ENCODE data around the gene SNED1. TPM values are rescaled to one million over a fixed set of nuclear protein-coding genes. Genes with fewer than 3 reads are reported as not detected.

SNED1 gene
- total RNA-seq, 1 donor from 2014 or later: 2.8 TPM

GRCh38 chr2:240998706-240998994 lies 232 bp downstream of the SNED1 start:
- TF ChIP-seq CTCF (IDR thresholded peaks at IDR 0.05; ENCODE audit: partially characterized antibody, unreplicated experiment): no peak
- Mint-ChIP-seq H3K36me3 (ENCODE audit: unreplicated experiment) (peaks cover 2% of the 10 kb centered on the region), H3K4me3 (ENCODE audit: unreplicated experiment) (no peak overlapping the region), H3K9me3 (ENCODE audit: unreplicated experiment) (peaks cover 3% of the 10 kb centered on the region), H3K27ac (ENCODE audit: unreplicated experiment) (no peak overlapping the region), H3K27me3 (ENCODE audit: unreplicated experiment) (peaks cover 11% of the 10 kb centered on the region), H3K4me1 (ENCODE audit: low read depth, unreplicated experiment) (peaks cover 2% of the 10 kb centered on the region)
- no peak for DNase-seq

DNA sequence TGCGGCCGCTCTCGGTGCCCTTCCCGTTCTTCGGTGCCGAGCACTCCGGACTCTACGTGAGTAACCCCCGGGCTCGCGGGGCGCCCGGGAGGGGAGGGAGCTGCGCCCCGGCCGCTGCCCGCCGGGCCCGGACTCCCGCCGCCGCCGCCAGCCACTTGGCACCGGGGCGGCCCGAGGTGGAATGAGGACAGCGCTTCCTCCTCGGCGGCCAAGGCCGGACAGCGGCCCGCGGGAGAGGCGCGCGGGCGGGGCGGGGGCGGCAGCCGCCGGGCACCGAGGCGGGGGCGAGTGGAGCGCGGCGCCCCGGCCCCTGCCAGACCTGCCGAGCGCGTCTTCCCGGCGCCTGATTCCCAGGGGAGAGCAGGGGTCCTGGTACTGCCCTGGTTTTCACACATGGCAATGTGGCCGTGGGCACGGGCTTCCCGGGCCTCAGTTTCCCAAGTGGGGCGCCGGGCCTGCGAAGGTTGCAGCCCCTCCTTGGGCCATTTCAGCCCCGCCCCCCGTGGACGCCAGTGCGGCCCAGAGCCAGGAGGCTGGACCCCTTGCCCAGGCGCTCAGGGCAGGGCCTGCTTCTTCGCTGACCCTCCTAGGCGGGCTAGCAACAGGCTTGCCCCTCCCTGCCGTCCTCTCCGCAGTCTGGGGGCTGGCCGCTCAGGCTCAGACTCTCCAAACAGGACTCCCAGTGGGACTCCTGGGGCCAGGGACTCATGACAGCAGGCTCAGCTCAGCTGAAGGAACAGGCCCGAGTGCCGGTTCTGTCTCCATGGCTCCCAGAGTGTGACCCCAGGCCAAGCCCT lies 775 bp downstream of the SNED1 start:
- Mint-ChIP-seq H3K4me3 (ENCODE audit: unreplicated experiment) (peak overlapping the region; percentile 25), H3K27me3 (ENCODE audit: unreplicated experiment) (peaks cover 11% of the 10 kb centered on the region), H3K27ac (ENCODE audit: unreplicated experiment) (no peak overlapping the region), H3K9me3 (ENCODE audit: unreplicated experiment) (peaks cover 3% of the 10 kb centered on the region), H3K4me1 (ENCODE audit: low read depth, unreplicated experiment) (peaks cover 2% of the 10 kb centered on the region), H3K36me3 (ENCODE audit: unreplicated experiment) (peaks cover 4% of the 10 kb centered on the region)
- DNase-seq: peak; percentile 27
- no peak for TF ChIP-seq CTCF (IDR thresholded peaks at IDR 0.05; ENCODE audit: partially characterized antibody, unreplicated experiment)

GRCh38 chr2:240999873-241000541 lies 1.6 kb downstream of the SNED1 start:
- Mint-ChIP-seq H3K27ac (ENCODE audit: unreplicated experiment) (no peak overlapping the region), H3K27me3 (ENCODE audit: unreplicated experiment) (peaks cover 11% of the 10 kb centered on the region), H3K9me3 (ENCODE audit: unreplicated experiment) (peaks cover 3% of the 10 kb centered on the region), H3K36me3 (ENCODE audit: unreplicated experiment) (peaks cover 4% of the 10 kb centered on the region), H3K4me1 (ENCODE audit: low read depth, unreplicated experiment) (peaks cover 2% of the 10 kb centered on the region), H3K4me3 (ENCODE audit: unreplicated experiment) (peak overlapping the region; percentile 47)
- TF ChIP-seq CTCF (IDR thresholded peaks at IDR 0.05; ENCODE audit: partially characterized antibody, unreplicated experiment): no peak
- no peak for DNase-seq

DNA sequence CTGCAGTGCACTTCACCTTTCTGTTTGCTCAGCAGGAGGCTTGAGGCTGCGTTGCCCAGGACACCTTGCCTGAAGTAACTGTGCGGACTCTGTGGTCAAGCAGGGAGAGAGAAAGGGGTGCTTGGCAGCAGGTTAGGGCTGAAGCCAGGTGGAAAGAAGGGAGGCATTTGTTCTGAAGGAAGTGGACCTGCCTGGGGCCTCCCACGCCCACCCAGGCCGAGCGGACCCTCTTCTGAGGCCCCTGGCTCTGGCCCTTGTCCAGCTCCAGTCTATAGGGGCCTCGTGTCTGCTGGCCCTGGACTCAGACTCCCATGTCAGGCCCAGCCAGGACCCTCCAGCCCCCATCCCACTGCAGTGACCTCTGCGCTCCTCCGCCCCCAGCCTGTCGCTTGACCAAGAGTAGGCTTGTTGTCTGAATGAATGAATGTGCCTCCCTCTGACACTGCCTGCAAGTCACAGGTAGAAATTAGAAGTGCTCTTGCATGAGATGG lies 2.5 kb downstream of the SNED1 start:
- Mint-ChIP-seq H3K27ac (ENCODE audit: unreplicated experiment) (no peak overlapping the region), H3K36me3 (ENCODE audit: unreplicated experiment) (peaks cover 10% of the 10 kb centered on the region), H3K9me3 (ENCODE audit: unreplicated experiment) (peaks cover 8% of the 10 kb centered on the region), H3K4me1 (ENCODE audit: low read depth, unreplicated experiment) (peaks cover 2% of the 10 kb centered on the region), H3K27me3 (ENCODE audit: unreplicated experiment) (peaks cover 11% of the 10 kb centered on the region), H3K4me3 (ENCODE audit: unreplicated experiment) (no peak overlapping the region)
- no peak for TF ChIP-seq CTCF (IDR thresholded peaks at IDR 0.05; ENCODE audit: partially characterized antibody, unreplicated experiment)
- DNase-seq: no peak

All from glutamatergic neuron (in vitro differentiated cells).